AG08395 (cell line): ENCODE results near the gene GPC6.

Source experiments
- DNase-seq: peaks from one replicate; pipeline ENCODE4 v3.0.0; 2012; ENCODE audit warnings: mixed read lengths, low spot score

Gene GPC6

GRCh38 chr13:93774506-93774905 lies 547.9 kb downstream of the GPC6 start:
- no peak for DNase-seq

- DNase-seq = no peak
These were observed 548.4 kb downstream of the GPC6 start for GRCh38 chr13:93775027-93775426.

- peak; percentile 51 for DNase-seq
These were observed 549.0 kb downstream of the GPC6 start for GRCh38 chr13:93775507-93776108.

GRCh38 chr13:93776936-93777335 lies 550.3 kb downstream of the GPC6 start:
- DNase-seq = peak; percentile 46

GRCh38 chr13:93777504-93777903 lies 550.9 kb downstream of the GPC6 start:
- DNase-seq = no peak

- no peak for DNase-seq
These were observed 551.9 kb downstream of the GPC6 start for GRCh38 chr13:93778548-93778947.

GRCh38 chr13:93784191-93784590 lies 557.6 kb downstream of the GPC6 start:
- DNase-seq = no peak

- DNase-seq = no peak
These were observed 560.4 kb downstream of the GPC6 start for GRCh38 chr13:93786846-93787489.

GRCh38 chr13:93788456-93788855 lies 561.8 kb downstream of the GPC6 start:
- no peak for DNase-seq

GRCh38 chr13:93789058-93789457 lies 562.5 kb downstream of the GPC6 start:
- DNase-seq = no peak

GRCh38 chr13:93794197-93794885 lies 567.7 kb downstream of the GPC6 start:
- no peak for DNase-seq

- DNase-seq = no peak
These were observed 570.9 kb downstream of the GPC6 start for GRCh38 chr13:93797463-93797862.

- DNase-seq = no peak
These were observed 573.7 kb downstream of the GPC6 start for GRCh38 chr13:93800342-93800741.

GRCh38 chr13:93805736-93806135 lies 579.1 kb downstream of the GPC6 start:
- no peak for DNase-seq

GRCh38 chr13:93806861-93807260 lies 580.3 kb downstream of the GPC6 start:
- no peak for DNase-seq

- no peak for DNase-seq
These were observed 583.7 kb downstream of the GPC6 start for GRCh38 chr13:93810264-93810663.

GRCh38 chr13:93811071-93811737 lies 584.6 kb downstream of the GPC6 start:
- DNase-seq = no peak

- DNase-seq = no peak
These were observed 585.1 kb downstream of the GPC6 start for GRCh38 chr13:93811738-93812112.

- DNase-seq = no peak
These were observed 588.1 kb downstream of the GPC6 start for GRCh38 chr13:93814658-93815057.

GRCh38 chr13:93818345-93818744 lies 591.7 kb downstream of the GPC6 start:
- DNase-seq = no peak

- no peak for DNase-seq
These were observed 592.8 kb downstream of the GPC6 start for GRCh38 chr13:93819331-93819890.

GRCh38 chr13:93824286-93824685 lies 597.7 kb downstream of the GPC6 start:
- DNase-seq = no peak

GRCh38 chr13:93834051-93834450 lies 607.4 kb downstream of the GPC6 start:
- DNase-seq = no peak
